Measurements from ENCODE around the gene HPS4. TPM values are rescaled to one million over a fixed set of nuclear protein-coding genes. Genes with fewer than 3 reads are reported as not detected.

The HPS4 gene
- total RNA-seq, 1 experiment from 2014 or later, result 48.1 TPM

DNA sequence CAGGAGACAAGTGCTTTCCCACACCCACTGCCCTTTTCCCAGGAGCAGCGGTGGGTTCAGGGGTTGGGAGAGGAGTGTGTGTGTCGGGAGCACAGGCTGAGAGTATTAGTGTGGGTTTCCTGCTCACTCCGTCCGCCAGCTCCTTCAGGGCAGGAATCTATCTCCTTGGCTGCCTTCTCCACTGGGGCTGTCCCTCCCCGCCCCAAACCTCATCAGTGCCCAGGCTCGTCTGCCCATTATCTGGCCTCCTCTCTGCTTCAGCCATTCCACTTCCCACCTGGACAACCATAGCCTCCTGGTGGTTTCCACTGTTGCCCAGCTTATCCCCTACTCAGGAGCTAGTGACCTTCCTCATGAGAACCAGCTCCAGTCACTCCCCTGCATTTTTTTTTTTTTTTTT lies 34.6 kb downstream of the HPS4 start:
- H3K4me1 Mint-ChIP-seq, result no peaks in the 10 kb centered on the region
- no peaks in the 10 kb centered on the region for H3K9me3 Mint-ChIP-seq
- H3K27ac Mint-ChIP-seq, result no peak overlapping the region
- no peak overlapping the region for H3K4me3 Mint-ChIP-seq
- TF ChIP-seq ZNF317 (CRISPR knock-in tag; IDR thresholded peaks at IDR 0.05; ENCODE audit: borderline replicate concordance, low read depth) (no peak), EMX1 (CRISPR knock-in tag; IDR thresholded peaks at IDR 0.05) (no peak), ZBTB21 (CRISPR knock-in tag; IDR thresholded peaks at IDR 0.05; ENCODE audit: borderline replicate concordance) (no peak), ZNF416 (CRISPR knock-in tag; IDR thresholded peaks at IDR 0.05) (no peak), CREB1 (CRISPR knock-in tag; IDR thresholded peaks at IDR 0.05) (no peak), JUN (CRISPR knock-in tag; IDR thresholded peaks at IDR 0.05) (no peak), SMAD3 (CRISPR knock-in tag; IDR thresholded peaks at IDR 0.05; ENCODE audit: borderline replicate concordance) (no peak), TEAD1 (CRISPR knock-in tag; IDR thresholded peaks at IDR 0.05) (no peak), CBFB (CRISPR knock-in tag; IDR thresholded peaks at IDR 0.05; ENCODE audit: low read depth) (no peak)
- TF ChIP-seq, protein P1, sequence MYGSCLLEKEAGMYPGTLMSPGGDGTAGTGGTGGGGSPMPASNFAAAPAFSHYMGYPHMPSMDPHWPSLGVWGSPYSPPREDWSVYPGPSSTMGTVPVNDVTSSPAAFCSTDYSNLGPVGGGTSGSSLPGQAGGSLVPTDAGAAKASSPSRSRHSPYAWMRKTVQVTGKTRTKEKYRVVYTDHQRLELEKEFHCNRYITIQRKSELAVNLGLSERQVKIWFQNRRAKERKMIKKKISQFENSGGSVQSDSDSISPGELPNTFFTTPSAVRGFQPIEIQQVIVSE (CRISPR knock-in tag; IDR thresholded peaks at IDR 0.05; ENCODE audit: borderline replicate concordance), result no peak
- TF ChIP-seq, protein P2, sequence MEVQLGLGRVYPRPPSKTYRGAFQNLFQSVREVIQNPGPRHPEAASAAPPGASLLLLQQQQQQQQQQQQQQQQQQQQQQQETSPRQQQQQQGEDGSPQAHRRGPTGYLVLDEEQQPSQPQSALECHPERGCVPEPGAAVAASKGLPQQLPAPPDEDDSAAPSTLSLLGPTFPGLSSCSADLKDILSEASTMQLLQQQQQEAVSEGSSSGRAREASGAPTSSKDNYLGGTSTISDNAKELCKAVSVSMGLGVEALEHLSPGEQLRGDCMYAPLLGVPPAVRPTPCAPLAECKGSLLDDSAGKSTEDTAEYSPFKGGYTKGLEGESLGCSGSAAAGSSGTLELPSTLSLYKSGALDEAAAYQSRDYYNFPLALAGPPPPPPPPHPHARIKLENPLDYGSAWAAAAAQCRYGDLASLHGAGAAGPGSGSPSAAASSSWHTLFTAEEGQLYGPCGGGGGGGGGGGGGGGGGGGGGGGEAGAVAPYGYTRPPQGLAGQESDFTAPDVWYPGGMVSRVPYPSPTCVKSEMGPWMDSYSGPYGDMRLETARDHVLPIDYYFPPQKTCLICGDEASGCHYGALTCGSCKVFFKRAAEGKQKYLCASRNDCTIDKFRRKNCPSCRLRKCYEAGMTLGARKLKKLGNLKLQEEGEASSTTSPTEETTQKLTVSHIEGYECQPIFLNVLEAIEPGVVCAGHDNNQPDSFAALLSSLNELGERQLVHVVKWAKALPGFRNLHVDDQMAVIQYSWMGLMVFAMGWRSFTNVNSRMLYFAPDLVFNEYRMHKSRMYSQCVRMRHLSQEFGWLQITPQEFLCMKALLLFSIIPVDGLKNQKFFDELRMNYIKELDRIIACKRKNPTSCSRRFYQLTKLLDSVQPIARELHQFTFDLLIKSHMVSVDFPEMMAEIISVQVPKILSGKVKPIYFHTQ (CRISPR knock-in tag; IDR thresholded peaks at IDR 0.05), result no peak
- TF ChIP-seq, protein P3, sequence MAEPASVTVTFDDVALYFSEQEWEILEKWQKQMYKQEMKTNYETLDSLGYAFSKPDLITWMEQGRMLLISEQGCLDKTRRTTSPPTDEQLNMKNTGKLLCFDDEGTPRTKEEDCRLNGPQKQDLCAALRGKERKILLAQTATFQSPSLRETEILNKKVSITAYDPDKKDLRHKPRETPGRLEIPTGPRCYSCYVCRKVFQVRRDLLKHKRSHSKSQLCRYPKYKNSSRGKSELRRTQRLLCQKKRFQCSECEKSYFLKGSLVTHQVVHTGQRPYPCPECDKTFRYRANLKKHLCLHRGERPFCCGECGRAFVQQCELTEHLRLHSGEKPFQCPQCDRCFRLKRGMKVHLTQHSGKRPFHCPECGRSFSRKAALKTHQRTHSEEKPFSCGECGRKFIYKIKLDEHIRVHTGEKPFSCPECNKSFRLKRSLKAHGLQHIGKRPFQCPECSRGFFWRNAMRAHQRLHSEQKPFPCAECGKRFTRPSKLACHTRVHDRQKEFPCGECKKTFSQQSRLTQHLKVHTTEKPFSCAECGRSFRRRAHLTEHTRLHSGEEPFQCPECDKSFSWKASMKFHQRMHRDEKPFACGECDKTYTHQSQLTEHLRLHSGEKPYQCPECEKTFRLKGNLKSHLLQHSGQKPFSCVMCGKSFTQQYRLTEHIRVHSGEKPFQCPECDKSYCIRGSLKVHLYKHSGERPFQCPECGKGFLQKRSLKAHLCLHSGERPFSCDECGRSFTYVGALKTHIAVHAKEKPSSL (CRISPR knock-in tag; conservative IDR thresholded peaks at IDR 0.05), result no peak
- TF ChIP-seq, protein P4, sequence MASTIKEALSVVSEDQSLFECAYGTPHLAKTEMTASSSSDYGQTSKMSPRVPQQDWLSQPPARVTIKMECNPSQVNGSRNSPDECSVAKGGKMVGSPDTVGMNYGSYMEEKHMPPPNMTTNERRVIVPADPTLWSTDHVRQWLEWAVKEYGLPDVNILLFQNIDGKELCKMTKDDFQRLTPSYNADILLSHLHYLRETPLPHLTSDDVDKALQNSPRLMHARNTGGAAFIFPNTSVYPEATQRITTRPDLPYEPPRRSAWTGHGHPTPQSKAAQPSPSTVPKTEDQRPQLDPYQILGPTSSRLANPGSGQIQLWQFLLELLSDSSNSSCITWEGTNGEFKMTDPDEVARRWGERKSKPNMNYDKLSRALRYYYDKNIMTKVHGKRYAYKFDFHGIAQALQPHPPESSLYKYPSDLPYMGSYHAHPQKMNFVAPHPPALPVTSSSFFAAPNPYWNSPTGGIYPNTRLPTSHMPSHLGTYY (CRISPR knock-in tag; IDR thresholded peaks at IDR 0.05), result no peak
- TF ChIP-seq, protein P5, sequence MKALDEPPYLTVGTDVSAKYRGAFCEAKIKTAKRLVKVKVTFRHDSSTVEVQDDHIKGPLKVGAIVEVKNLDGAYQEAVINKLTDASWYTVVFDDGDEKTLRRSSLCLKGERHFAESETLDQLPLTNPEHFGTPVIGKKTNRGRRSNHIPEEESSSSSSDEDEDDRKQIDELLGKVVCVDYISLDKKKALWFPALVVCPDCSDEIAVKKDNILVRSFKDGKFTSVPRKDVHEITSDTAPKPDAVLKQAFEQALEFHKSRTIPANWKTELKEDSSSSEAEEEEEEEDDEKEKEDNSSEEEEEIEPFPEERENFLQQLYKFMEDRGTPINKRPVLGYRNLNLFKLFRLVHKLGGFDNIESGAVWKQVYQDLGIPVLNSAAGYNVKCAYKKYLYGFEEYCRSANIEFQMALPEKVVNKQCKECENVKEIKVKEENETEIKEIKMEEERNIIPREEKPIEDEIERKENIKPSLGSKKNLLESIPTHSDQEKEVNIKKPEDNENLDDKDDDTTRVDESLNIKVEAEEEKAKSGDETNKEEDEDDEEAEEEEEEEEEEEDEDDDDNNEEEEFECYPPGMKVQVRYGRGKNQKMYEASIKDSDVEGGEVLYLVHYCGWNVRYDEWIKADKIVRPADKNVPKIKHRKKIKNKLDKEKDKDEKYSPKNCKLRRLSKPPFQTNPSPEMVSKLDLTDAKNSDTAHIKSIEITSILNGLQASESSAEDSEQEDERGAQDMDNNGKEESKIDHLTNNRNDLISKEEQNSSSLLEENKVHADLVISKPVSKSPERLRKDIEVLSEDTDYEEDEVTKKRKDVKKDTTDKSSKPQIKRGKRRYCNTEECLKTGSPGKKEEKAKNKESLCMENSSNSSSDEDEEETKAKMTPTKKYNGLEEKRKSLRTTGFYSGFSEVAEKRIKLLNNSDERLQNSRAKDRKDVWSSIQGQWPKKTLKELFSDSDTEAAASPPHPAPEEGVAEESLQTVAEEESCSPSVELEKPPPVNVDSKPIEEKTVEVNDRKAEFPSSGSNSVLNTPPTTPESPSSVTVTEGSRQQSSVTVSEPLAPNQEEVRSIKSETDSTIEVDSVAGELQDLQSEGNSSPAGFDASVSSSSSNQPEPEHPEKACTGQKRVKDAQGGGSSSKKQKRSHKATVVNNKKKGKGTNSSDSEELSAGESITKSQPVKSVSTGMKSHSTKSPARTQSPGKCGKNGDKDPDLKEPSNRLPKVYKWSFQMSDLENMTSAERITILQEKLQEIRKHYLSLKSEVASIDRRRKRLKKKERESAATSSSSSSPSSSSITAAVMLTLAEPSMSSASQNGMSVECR (CRISPR knock-in tag; IDR thresholded peaks at IDR 0.05; ENCODE audit: borderline replicate concordance), result no peak
- TF ChIP-seq, protein P6, sequence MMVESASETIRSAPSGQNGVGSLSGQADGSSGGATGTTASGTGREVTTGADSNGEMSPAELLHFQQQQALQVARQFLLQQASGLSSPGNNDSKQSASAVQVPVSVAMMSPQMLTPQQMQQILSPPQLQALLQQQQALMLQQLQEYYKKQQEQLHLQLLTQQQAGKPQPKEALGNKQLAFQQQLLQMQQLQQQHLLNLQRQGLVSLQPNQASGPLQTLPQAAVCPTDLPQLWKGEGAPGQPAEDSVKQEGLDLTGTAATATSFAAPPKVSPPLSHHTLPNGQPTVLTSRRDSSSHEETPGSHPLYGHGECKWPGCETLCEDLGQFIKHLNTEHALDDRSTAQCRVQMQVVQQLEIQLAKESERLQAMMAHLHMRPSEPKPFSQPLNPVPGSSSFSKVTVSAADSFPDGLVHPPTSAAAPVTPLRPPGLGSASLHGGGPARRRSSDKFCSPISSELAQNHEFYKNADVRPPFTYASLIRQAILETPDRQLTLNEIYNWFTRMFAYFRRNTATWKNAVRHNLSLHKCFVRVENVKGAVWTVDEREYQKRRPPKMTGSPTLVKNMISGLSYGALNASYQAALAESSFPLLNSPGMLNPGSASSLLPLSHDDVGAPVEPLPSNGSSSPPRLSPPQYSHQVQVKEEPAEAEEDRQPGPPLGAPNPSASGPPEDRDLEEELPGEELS (CRISPR knock-in tag; IDR thresholded peaks at IDR 0.05), result no peak
- H3K36me3 Mint-ChIP-seq, result peaks cover 21% of the 10 kb centered on the region
- CTCF ChIA-PET, result interaction anchor here (0.7 to 4.4 kb wide), 6 partner anchors 12 to 277 kb away, joined by 3 to 22 read pairs (median 4); no protein-coding TSS in a partner anchor
- no peak for ATAC-seq
- DNase-seq (ENCODE audit: low spot score), result no peak
- no peaks in the 10 kb centered on the region for H3K27me3 Mint-ChIP-seq (ENCODE audit: low read depth)
- POLR2A ChIA-PET, result no interaction called here

Data from WTC11 (cell line).